DOHH2 (cell line): ENCODE measurements around the gene ENPEP.

ENCODE experiments used
- CTCF ChIP-seq: fragments of 200-600 bp; sonication (generic); IDR thresholded peaks from one replicate; pipeline ENCODE4 v1.5.1; 2014; ENCODE audit warnings: antibody characterized with exemption, mild to moderate bottlenecking, low read depth, low read length; ENCODE audit not compliant: poor library complexity, severe bottlenecking
- EZH2phosphoT487 ChIP-seq: fragments of 200-600 bp; sonication (generic); IDR thresholded peaks from 2 replicates; pipeline ENCODE4 v1.6.1; 2017; ENCODE audit warnings: borderline replicate concordance, mild to moderate bottlenecking, antibody characterized with exemption, low read length, moderate library complexity, mixed read lengths

DNA sequence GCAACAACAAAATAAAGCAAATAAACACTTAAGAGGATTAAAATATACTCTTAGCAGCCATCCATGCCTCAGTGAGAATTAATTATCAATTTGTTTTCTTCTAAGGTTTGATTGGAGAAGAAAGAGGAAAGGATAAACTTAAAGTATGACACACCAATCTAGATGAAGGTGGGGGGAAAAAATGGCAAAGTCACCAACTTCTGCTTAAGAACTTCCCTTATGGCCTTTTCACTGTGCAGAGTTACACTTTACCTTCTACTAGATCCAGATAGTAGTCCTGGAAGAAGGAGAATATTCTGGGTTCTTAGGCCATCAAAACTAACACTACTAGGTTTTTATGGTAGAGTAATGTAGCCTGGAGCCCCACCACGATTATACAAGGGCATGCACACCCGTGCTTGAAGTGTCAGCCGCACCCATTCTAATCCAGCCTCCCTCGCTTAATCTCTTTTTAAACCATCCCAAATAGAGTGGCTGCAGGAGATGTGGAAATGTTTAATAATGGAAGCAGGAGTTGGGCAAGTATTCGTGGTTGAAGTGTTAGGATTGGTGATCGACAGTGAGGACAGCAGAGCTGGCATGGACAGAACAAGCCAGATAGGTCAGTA lies 14.1 kb downstream of the ENPEP start:
- TF ChIP-seq CTCF: no peak
- no peak for TF ChIP-seq EZH2phosphoT487
